Natural killer cell (primary cell): ENCODE results near the gene PSMG1. TPM values are rescaled to one million over a fixed set of nuclear protein-coding genes. Genes with fewer than 3 reads are reported as not detected.

ENCODE experiments used
- ATAC-seq, 3 donors: fragments of 150-1000 bp in 2 of 3; fragments of 200-7000 bp in 1 of 3; cut with Tn5 transposase; 1 replicate in 1 of 3; 2 replicates in 2 of 3; pipeline ENCODE4 v1.10.0; 2021; ENCODE audit warnings: mild to moderate bottlenecking in 2 of 3, moderate library complexity in 2 of 3
- DNase-seq, 2 donors: peaks; one replicate each; pipeline versions ENCODE4 v3.0.0 to v3.0.0-alpha.2; 2013 to 2021; ENCODE audit warnings: mixed read lengths in 1 of 2
- H3K27ac ChIP-seq: one replicate; pipeline ENCODE4 v1.5.1; 2013; ENCODE audit warnings: mild to moderate bottlenecking, low read length
- H3K27me3 ChIP-seq: one replicate; pipeline ENCODE4 v1.6.1; 2013; ENCODE audit warnings: low read length; ENCODE audit not compliant: control insufficient read depth, insufficient read depth
- H3K36me3 ChIP-seq: one replicate; pipeline ENCODE4 v1.6.1; 2013; ENCODE audit warnings: low read length; ENCODE audit not compliant: control insufficient read depth, insufficient read depth
- H3K4me1 ChIP-seq: one replicate; pipeline ENCODE4 v1.6.1; 2013; ENCODE audit warnings: low read length; ENCODE audit not compliant: control insufficient read depth, insufficient read depth
- H3K4me3 ChIP-seq: one replicate; pipeline ENCODE4 v1.5.1; 2013; ENCODE audit warnings: low read length
- H3K9me3 ChIP-seq: one replicate; pipeline ENCODE4 v1.6.1; 2013; ENCODE audit warnings: low read length; ENCODE audit not compliant: control insufficient read depth, insufficient read depth
- H3K27ac Mint-ChIP-seq, 2 donors: one replicate each; pipeline ENCODE4 v1.8.0; 2022; ENCODE audit warnings: mild to moderate bottlenecking in 2 of 2, mixed read lengths in 2 of 2, moderate library complexity in 1 of 2
- H3K27me3 Mint-ChIP-seq, 2 donors: one replicate each; pipeline ENCODE4 v1.8.0; 2022; ENCODE audit warnings: low read depth in 2 of 2, mixed read lengths in 2 of 2
- H3K36me3 Mint-ChIP-seq: one replicate; pipeline ENCODE4 v1.8.0; 2022; ENCODE audit warnings: mixed read lengths
- H3K4me1 Mint-ChIP-seq, 2 donors: one replicate each; pipeline ENCODE4 v1.8.0; 2022; ENCODE audit warnings: mixed read lengths in 2 of 2
- H3K4me3 Mint-ChIP-seq: one replicate; pipeline ENCODE4 v1.8.0; 2022; ENCODE audit warnings: mild to moderate bottlenecking, moderate library complexity, mixed read lengths
- H3K9me3 Mint-ChIP-seq, 2 donors: one replicate each; pipeline ENCODE4 v1.8.0; 2022; ENCODE audit warnings: mixed read lengths in 2 of 2
- WGBS: methylation state at CpG from one replicate; pipeline ENCODE4 v1.1.7; 2013; ENCODE audit warnings: missing lambda C conversion rate; ENCODE audit not compliant: insufficient coverage; 5-methylcytosine and 5-hydroxymethylcytosine counted together
- intact Hi-C: fragments of 100-400 bp; cut with micrococcal nuclease; formaldehyde crosslinking; loops from one replicate; pipeline ENCODE4 v1.14.2; 2022
- total RNA-seq, 4 donors: library from RNA; stranded (reverse); fragments of 120-200 nt in 1 of 4; gene quantifications; one replicate each; pipeline versions ENCODE4 v1.2.3 to v1.2.4, GENCODE V29; 2013 to 2022
- TF ChIP-seq, protein P1 (sequence below): fragments of 200-600 bp; IDR thresholded peaks from one replicate; pipeline ENCODE4 v1.8.0; 2022; ENCODE audit warnings: antibody characterized with exemption

Gene PSMG1
- total RNA-seq, 3 donors from 2014 or later (not counting 1 experiment from before 2014, with no cell fraction given) = 11.3 to 12.1 (median 12.0) TPM

DNA sequence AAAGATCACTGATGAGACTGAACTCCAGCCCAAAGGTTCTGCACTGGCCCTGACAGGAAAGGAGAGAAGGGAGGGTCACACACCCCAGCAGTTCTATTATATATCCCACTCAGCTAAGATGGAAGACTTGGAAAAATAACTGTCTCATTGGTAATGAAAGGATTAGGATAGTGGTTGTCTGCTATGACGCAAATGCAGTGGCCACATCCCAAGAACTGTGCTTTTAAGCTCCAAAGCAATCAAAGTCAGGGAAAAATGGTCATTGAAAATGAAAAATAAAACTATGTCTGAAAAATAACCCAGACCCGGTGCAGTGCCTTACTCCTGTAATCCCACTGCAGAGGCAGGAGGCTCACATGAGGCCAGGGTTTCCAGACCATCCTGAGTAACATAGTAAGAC, 31.0 kb downstream of the PSMG1 start:
- Histone ChIP-seq H3K4me3 (no peak overlapping the region), H3K4me1 (no peaks in the 10 kb centered on the region), H3K36me3 (no peaks in the 10 kb centered on the region), H3K27ac (no peak overlapping the region), H3K27me3 (no peaks in the 10 kb centered on the region), H3K9me3 (no peaks in the 10 kb centered on the region)
- no peak overlapping the region for H3K27ac Mint-ChIP-seq
- TF ChIP-seq, protein P1, sequence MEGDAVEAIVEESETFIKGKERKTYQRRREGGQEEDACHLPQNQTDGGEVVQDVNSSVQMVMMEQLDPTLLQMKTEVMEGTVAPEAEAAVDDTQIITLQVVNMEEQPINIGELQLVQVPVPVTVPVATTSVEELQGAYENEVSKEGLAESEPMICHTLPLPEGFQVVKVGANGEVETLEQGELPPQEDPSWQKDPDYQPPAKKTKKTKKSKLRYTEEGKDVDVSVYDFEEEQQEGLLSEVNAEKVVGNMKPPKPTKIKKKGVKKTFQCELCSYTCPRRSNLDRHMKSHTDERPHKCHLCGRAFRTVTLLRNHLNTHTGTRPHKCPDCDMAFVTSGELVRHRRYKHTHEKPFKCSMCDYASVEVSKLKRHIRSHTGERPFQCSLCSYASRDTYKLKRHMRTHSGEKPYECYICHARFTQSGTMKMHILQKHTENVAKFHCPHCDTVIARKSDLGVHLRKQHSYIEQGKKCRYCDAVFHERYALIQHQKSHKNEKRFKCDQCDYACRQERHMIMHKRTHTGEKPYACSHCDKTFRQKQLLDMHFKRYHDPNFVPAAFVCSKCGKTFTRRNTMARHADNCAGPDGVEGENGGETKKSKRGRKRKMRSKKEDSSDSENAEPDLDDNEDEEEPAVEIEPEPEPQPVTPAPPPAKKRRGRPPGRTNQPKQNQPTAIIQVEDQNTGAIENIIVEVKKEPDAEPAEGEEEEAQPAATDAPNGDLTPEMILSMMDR = no peak
- H3K27me3 Mint-ChIP-seq = peaks cover 11 to 24% of the 10 kb centered on the region in 2 donors
- no peaks in the 10 kb centered on the region for H3K36me3 Mint-ChIP-seq
- no peaks in the 10 kb centered on the region for H3K9me3 Mint-ChIP-seq
- no peaks in the 10 kb centered on the region for H3K4me1 Mint-ChIP-seq
- 94% methylated on average over 2 of the region's 2 CpGs for WGBS
- intact Hi-C loops = no loop called here
- ATAC-seq (no peak), DNase-seq (no peak)
- no peak overlapping the region for H3K4me3 Mint-ChIP-seq

DNA sequence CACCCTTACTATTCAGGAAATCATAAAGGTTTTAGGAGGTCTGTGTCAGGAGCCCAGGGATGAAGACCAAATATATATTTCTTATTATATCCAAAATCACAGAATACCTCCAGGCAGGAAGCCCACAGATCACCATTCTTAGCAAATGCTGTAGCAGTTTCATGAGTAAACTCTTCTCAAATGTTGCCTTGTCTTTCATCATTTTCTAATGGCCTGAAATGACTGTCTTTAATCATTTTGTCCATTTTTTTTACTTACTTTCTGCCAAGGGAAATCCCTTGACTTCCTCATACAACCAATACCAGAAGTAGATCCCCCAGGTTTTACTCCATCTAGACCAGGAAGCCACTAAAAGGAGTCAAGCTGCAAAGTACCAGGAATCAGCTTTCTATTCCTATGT, 32.4 kb downstream of the PSMG1 start:
- Mint-ChIP-seq H3K27ac (no peak overlapping the region), H3K4me1 (no peaks in the 10 kb centered on the region), H3K36me3 (no peaks in the 10 kb centered on the region), H3K27me3 (peaks cover 13 to 24% of the 10 kb centered on the region in 2 donors), H3K9me3 (no peaks in the 10 kb centered on the region), H3K4me3 (no peak overlapping the region)
- intact Hi-C loops = no loop called here
- H3K27ac ChIP-seq = no peak overlapping the region
- H3K36me3 ChIP-seq = no peaks in the 10 kb centered on the region
- H3K4me3 ChIP-seq = no peak overlapping the region
- ATAC-seq (no peak), DNase-seq (no peak)
- H3K9me3 ChIP-seq = no peaks in the 10 kb centered on the region
- H3K27me3 ChIP-seq = no peaks in the 10 kb centered on the region
- H3K4me1 ChIP-seq = no peaks in the 10 kb centered on the region
- TF ChIP-seq, protein P1 = no peak

DNA sequence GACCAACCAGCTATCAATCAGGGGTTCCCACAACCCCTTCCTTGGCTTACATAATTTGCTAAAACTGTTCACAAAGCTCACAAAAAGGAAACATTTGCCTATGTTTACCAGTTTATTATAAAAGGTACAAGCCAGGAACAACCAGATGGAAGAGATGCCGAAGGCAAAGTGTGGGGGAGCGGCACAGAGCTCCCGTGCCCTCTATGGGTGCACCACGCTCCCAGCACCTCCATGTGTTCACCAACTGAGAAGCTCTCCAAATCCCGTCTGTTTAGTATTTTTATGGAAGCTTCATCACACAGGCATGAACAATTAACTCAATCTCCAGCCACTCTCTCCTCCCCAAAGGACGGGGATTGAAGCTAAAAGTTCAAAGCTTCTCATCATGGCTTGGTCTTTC, 32.9 kb downstream of the PSMG1 start:
- Mint-ChIP-seq H3K9me3 (no peaks in the 10 kb centered on the region), H3K4me3 (no peak overlapping the region), H3K27ac (no peak overlapping the region), H3K4me1 (no peaks in the 10 kb centered on the region), H3K27me3 (peaks cover 13 to 24% of the 10 kb centered on the region in 2 donors), H3K36me3 (no peaks in the 10 kb centered on the region)
- Histone ChIP-seq H3K27ac (no peak overlapping the region), H3K36me3 (no peaks in the 10 kb centered on the region), H3K4me1 (no peaks in the 10 kb centered on the region), H3K27me3 (no peaks in the 10 kb centered on the region), H3K4me3 (no peak overlapping the region), H3K9me3 (no peaks in the 10 kb centered on the region)
- WGBS = 87% methylated on average over 6 of the region's 6 CpGs
- no peak for DNase-seq
- intact Hi-C loops = no loop called here
- TF ChIP-seq, protein P1 = no peak
- no peak for ATAC-seq

DNA sequence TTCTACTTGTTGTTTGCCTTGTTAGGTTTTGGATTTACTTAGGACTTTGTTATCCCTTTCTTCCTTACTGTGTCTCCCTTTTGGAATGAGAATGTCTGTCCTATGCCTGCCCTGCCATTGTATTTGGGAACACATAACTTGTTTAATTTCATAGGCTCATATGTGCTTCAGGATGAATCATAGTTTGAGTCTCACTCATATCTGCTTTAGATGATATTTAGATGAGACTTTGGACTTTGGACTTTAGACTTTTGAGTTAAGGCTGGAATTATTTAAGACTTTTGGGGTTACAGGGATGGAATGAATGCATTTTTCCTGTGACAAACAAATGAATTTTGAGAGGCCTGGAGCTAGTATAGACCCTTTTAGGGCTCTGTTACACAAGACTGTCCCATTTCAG, 33.4 kb downstream of the PSMG1 start:
- H3K9me3 Mint-ChIP-seq = no peaks in the 10 kb centered on the region
- DNase-seq (no peak), ATAC-seq (no peak)
- peaks cover 13 to 24% of the 10 kb centered on the region in 2 donors for H3K27me3 Mint-ChIP-seq
- H3K36me3 Mint-ChIP-seq = no peaks in the 10 kb centered on the region
- H3K4me1 ChIP-seq = no peaks in the 10 kb centered on the region
- H3K9me3 ChIP-seq = no peaks in the 10 kb centered on the region
- H3K27me3 ChIP-seq = no peaks in the 10 kb centered on the region
- H3K4me3 ChIP-seq = no peak overlapping the region
- TF ChIP-seq, protein P1 = no peak
- intact Hi-C loops = no loop called here
- no peaks in the 10 kb centered on the region for H3K36me3 ChIP-seq
- no peak overlapping the region for H3K27ac ChIP-seq
- no peak overlapping the region for H3K27ac Mint-ChIP-seq
- no peak overlapping the region for H3K4me3 Mint-ChIP-seq
- no peaks in the 10 kb centered on the region for H3K4me1 Mint-ChIP-seq
